ENCODE data around the gene INPP5J. TPM values are rescaled to one million over a fixed set of nuclear protein-coding genes. Genes with fewer than 3 reads are reported as not detected.
A peak's percentile ranks its signal among the peaks of the same experiment; 100 is the strongest.

Gene INPP5J
- total RNA-seq, 4 donors from 2014 or later: 0.20 to 1.0 (median 0.67) TPM

DNA sequence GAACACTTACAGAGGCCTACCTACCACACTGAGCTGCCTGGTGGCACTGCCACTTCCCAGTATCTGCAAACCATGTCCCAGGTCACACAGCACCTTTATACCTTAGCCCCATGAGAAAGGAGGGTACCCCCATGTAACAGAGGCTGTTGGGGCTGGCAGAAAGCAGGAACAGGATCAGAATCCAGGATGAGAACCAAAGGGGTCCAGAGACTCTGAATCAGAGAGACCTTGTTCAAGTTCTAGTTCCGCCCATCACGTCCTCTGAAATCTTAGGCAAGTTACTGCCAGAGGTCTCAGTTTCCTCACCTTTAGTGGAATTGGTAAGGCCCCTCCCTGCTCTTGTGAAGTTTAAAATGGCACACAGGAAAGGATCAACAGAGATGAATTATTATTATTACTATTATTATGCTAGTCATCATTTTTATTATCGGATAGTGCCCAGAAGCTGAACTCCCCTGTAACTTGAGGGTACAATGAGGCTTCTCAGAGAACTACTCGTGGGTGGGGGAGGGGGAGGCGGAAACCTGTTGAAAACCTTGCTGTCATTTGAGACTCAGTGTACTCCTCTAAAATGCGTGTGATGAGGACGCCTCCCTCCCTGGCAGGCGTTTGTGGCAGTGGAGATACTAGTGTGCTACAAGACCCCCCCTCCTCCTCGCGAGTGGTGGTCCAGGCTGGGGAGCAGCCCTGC is 24.7 kb upstream of the INPP5J start:
- peak overlapping the region; percentile 0 to 85 (median 74) for H3K27ac ChIP-seq
- H3K27me3 ChIP-seq: no peaks in the 10 kb centered on the region
- no peak overlapping the region for H3K4me3 ChIP-seq
- H3K9me3 ChIP-seq: no peaks in the 10 kb centered on the region
- H3K4me1 ChIP-seq: peaks cover 0 to 51% (median 20%) of the 10 kb centered on the region in 4 donors
- 54 to 75% methylated on average over 10 of the region's 10 CpGs for WGBS, 2 donors
- no peak for DNase-seq (ENCODE audit: low spot score in 2 of 2)
- TF ChIP-seq, protein P1, sequence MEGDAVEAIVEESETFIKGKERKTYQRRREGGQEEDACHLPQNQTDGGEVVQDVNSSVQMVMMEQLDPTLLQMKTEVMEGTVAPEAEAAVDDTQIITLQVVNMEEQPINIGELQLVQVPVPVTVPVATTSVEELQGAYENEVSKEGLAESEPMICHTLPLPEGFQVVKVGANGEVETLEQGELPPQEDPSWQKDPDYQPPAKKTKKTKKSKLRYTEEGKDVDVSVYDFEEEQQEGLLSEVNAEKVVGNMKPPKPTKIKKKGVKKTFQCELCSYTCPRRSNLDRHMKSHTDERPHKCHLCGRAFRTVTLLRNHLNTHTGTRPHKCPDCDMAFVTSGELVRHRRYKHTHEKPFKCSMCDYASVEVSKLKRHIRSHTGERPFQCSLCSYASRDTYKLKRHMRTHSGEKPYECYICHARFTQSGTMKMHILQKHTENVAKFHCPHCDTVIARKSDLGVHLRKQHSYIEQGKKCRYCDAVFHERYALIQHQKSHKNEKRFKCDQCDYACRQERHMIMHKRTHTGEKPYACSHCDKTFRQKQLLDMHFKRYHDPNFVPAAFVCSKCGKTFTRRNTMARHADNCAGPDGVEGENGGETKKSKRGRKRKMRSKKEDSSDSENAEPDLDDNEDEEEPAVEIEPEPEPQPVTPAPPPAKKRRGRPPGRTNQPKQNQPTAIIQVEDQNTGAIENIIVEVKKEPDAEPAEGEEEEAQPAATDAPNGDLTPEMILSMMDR (IDR thresholded peaks at IDR 0.05): no peak
- TF ChIP-seq POLR2A (IDR thresholded peaks at IDR 0.05) (no peak), EP300 (IDR thresholded peaks at IDR 0.05) (no peak)
- peaks cover 2 to 99% (median 14%) of the 10 kb centered on the region in 3 donors for H3K36me3 ChIP-seq

DNA sequence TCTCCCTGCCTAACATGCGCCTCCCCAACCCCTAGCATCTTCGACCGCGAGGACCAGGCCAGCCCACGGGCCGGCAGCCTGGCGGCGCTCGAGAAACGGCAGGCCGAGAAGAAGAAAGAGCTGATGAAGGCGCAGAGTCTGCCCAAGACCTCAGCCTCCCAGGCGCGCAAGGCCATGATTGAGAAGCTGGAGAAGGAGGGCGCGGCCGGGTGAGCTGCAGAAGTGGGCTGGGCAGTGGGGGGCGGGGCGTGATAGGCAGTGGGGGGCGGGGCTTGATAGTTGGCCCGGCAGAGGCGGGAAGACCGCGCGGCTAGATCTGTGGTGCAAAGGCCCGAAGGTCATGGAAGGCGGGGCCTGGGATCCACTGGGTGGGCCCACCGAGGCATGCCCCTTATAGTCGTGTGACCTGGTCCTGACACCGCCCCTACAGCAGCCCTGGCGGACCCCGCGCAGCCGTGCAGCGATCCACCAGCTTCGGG is 24.1 kb upstream of the INPP5J start:
- WGBS, 2 donors: 35 to 46% methylated on average over 28 to 36 of the region's 36 CpGs
- Histone ChIP-seq H3K36me3 (peaks cover 2 to 99% (median 14%) of the 10 kb centered on the region in 3 donors), H3K27me3 (no peaks in the 10 kb centered on the region), H3K4me3 (no peak overlapping the region), H3K4me1 (peaks cover 0 to 56% (median 20%) of the 10 kb centered on the region in 4 donors), H3K27ac (peak overlapping the region; percentile 0 to 85 (median 74)), H3K9me3 (no peaks in the 10 kb centered on the region)
- peak; percentile 74 to 75 for DNase-seq (ENCODE audit: low spot score in 2 of 2)
- TF ChIP-seq, protein P1 (IDR thresholded peaks at IDR 0.05): no peak
- TF ChIP-seq EP300 (IDR thresholded peaks at IDR 0.05): peak in 1 of 2 donors; percentile 53
- peak in 1 of 2 donors; percentile 29 for TF ChIP-seq POLR2A (IDR thresholded peaks at IDR 0.05)

DNA sequence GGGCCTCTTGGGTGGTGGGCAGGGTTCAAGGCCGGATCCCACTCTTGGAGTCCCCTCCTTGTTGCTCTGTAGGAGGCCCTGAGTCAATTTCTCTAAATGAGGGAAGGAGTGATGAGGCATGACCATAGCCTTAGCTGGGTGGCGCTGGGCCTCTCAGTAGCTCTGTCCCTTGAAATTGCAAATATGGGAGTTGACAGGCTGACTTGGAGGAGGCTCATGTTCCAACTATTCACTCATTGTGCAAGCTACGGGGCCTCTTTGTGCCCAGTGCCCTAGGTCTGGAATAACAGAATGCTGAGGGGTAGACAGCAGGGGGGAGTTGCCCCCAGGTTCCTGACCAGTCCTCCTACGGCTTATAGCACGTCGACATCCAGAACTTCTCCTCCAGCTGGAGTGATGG is 23.4 kb upstream of the INPP5J start:
- Histone ChIP-seq H3K27ac (peak overlapping the region; percentile 0 to 85 (median 72)), H3K4me3 (no peak overlapping the region), H3K27me3 (no peaks in the 10 kb centered on the region), H3K9me3 (no peaks in the 10 kb centered on the region), H3K36me3 (peaks cover 2 to 99% (median 14%) of the 10 kb centered on the region in 3 donors), H3K4me1 (peaks cover 0 to 64% (median 23%) of the 10 kb centered on the region in 4 donors)
- DNase-seq (ENCODE audit: low spot score in 2 of 2): no peak
- TF ChIP-seq POLR2A (IDR thresholded peaks at IDR 0.05): no peak
- TF ChIP-seq, protein P1 (IDR thresholded peaks at IDR 0.05): no peak
- no peak for TF ChIP-seq EP300 (IDR thresholded peaks at IDR 0.05)
- 70 to 72% methylated on average over 6 of the region's 6 CpGs for WGBS, 2 donors

DNA sequence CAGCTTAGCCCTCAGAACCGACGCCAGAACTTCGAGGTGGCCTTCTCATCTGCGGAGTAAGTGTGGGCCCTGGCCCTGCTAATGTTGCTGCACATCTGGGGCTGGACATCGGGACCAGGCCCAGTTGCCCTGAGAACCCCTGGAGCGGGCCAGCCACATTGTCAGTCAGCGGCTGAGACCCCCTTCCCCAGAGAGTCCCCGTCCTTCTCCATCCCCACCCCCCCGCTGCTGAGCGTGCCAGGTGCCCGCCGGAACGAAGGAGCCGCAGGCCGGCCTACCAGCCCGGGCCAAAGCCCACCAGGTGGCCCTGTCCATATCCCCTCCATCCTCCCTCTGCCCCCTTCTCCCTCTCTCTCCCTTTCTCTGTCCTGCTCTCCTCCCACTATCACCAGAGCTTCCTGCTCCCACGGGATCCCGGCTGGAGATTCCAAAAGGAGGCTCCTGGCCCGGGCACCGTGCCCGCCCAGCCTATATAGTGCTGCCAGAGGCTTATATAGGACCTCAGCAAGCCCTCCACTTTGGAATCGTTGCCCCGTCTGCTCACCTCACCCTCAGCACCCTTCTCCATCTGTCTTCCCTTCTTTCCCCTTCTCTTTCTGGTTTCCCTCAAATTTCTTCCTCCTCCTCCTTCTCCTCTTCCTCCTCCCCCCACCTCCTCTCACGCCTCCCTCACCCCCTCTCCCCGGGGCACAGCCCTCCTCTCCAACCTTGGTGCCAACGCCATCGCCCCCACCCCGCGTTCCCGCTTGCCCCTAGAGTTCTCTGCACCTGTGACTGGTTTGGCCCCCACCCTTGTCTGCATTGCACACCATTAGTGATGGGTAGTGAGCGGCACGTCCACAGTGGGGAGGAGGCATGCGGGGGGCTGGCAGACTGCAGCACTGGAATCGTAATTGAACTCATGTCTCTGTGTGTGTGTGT is 22.7 kb upstream of the INPP5J start:
- H3K4me3 ChIP-seq: no peak overlapping the region
- H3K9me3 ChIP-seq: no peaks in the 10 kb centered on the region
- no peaks in the 10 kb centered on the region for H3K27me3 ChIP-seq
- peaks cover 4 to 99% (median 14%) of the 10 kb centered on the region in 3 donors for H3K36me3 ChIP-seq
- H3K27ac ChIP-seq: peak overlapping the region in 3 of 4 donors; percentile 58 to 95 (median 85)
- 90 to 94% methylated on average over 30 to 34 of the region's 34 CpGs for WGBS, 2 donors
- peaks cover 0 to 71% (median 28%) of the 10 kb centered on the region in 4 donors for H3K4me1 ChIP-seq
- no peak for DNase-seq (ENCODE audit: low spot score in 2 of 2)
- TF ChIP-seq, protein P1 (IDR thresholded peaks at IDR 0.05): no peak
- TF ChIP-seq EP300 (IDR thresholded peaks at IDR 0.05): no peak
- TF ChIP-seq POLR2A (IDR thresholded peaks at IDR 0.05): no peak

Data from tibial nerve (tissue), 4 donors.